ENCODE measurements around the gene N4BP2L2. TPM values are rescaled to one million over a fixed set of nuclear protein-coding genes. Genes with fewer than 3 reads are reported as not detected.

The N4BP2L2 gene
- total RNA-seq, 2 experiments from 2014 or later, result 57.5 to 76.3 TPM

DNA sequence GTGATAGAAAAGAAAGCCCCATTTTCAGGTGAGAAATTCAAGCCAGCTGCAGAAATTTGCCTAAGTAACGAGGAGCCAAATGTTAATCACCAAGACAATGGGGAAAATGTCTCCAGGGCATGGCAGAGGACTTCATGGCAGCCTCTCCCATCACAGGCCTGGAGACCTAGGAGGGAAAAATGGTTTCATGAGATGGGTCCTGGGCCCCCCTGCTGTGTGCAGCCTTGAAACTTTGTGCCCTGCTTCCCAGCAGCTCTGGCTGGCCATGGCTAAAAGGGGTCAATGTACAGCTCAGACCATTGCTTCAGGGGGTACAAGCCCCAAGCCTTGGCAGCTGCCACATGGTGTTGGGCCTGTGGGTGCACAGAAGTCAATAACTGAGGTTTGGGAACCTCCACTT, 120.6 kb downstream of the N4BP2L2 start:
- Histone ChIP-seq H3K79me2 (ENCODE audit: insufficient read depth, low read depth, low read length) (no peaks in the 10 kb centered on the region), H3K27ac (ENCODE audit: low read depth, low read length, poor library complexity, severe bottlenecking) (no peak overlapping the region), H3K4me2 (ENCODE audit: low read length) (no peak overlapping the region), H3K4me1 (ENCODE audit: insufficient read depth, low read length, poor library complexity, severe bottlenecking) (no peaks in the 10 kb centered on the region), H3K36me3 (ENCODE audit: insufficient read depth, low read length) (peaks cover 6% of the 10 kb centered on the region; the same call in 1 of the 2 replicates), H4K20me1 (ENCODE audit: insufficient read depth, low read length) (no peaks in the 10 kb centered on the region), H2AFZ (ENCODE audit: low read length) (no peak overlapping the region), H3K9me3 (ENCODE audit: low read length) (peaks cover 7% of the 10 kb centered on the region; the same call in 1 of the 2 replicates), H3K4me3 (ENCODE audit: low read depth, low read length, poor library complexity, severe bottlenecking) (no peak overlapping the region), H3K9me2 (ENCODE audit: insufficient read depth, low read length) (no peaks in the 10 kb centered on the region)
- BruUV-seq (replicated peaks), result no TSS peak
- no peak for TF ChIP-seq EZH2phosphoT487 (IDR thresholded peaks at IDR 0.05; ENCODE audit: borderline replicate concordance, low read depth, low read length)
- TF ChIP-seq, protein P1, sequence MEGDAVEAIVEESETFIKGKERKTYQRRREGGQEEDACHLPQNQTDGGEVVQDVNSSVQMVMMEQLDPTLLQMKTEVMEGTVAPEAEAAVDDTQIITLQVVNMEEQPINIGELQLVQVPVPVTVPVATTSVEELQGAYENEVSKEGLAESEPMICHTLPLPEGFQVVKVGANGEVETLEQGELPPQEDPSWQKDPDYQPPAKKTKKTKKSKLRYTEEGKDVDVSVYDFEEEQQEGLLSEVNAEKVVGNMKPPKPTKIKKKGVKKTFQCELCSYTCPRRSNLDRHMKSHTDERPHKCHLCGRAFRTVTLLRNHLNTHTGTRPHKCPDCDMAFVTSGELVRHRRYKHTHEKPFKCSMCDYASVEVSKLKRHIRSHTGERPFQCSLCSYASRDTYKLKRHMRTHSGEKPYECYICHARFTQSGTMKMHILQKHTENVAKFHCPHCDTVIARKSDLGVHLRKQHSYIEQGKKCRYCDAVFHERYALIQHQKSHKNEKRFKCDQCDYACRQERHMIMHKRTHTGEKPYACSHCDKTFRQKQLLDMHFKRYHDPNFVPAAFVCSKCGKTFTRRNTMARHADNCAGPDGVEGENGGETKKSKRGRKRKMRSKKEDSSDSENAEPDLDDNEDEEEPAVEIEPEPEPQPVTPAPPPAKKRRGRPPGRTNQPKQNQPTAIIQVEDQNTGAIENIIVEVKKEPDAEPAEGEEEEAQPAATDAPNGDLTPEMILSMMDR (conservative IDR thresholded peaks at IDR 0.05; ENCODE audit: low read length), result no peak
- DNase-seq (ENCODE audit: low spot score), result no peak
- intact Hi-C loops (cut with micrococcal nuclease; ENCODE audit: unreplicated experiment), result no loop called here
- ChIA-PET CTCF (ENCODE audit: unreplicated experiment) (no interaction called here), POLR2A (no interaction called here)

DNA sequence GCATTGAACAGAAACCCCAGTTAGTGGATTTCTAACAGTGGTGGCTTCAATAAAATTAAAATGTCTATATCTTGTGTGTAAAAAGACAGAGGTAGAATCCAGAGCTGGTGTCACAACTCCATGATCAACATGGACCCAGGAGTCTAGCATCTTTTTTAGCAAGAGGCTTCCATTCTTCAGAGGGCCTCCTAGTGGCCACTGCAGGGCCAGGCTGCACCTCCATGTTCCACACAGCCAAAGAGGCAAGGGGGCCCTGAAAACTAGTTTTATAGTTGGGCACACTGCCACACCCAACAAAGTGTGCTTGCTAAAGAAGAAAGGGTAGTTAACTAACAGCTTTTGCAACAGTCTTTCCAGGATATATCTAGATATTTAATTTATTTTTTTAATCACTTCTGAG, 123.6 kb downstream of the N4BP2L2 start:
- no peak overlapping the region for H3K4me2 ChIP-seq (ENCODE audit: low read length)
- H3K9me3 ChIP-seq (ENCODE audit: low read length), result peaks cover 3% of the 10 kb centered on the region; the same call in 1 of the 2 replicates
- TF ChIP-seq EZH2phosphoT487 (IDR thresholded peaks at IDR 0.05; ENCODE audit: borderline replicate concordance, low read depth, low read length), result no peak
- TF ChIP-seq, protein P1 (conservative IDR thresholded peaks at IDR 0.05; ENCODE audit: low read length), result peak; percentile 72
- no peaks in the 10 kb centered on the region for H3K9me2 ChIP-seq (ENCODE audit: insufficient read depth, low read length)
- no peak overlapping the region for H3K4me3 ChIP-seq (ENCODE audit: low read depth, low read length, poor library complexity, severe bottlenecking)
- H4K20me1 ChIP-seq (ENCODE audit: insufficient read depth, low read length), result no peaks in the 10 kb centered on the region
- ChIA-PET POLR2A (interaction anchor here (0.9 to 1.0 kb wide), 2 partner anchors 18 to 28 kb away, joined by 3 to 7 read pairs; no protein-coding TSS in a partner anchor), CTCF (ENCODE audit: unreplicated experiment) (no interaction called here)
- intact Hi-C loops (cut with micrococcal nuclease; ENCODE audit: unreplicated experiment), result no loop called here
- H3K36me3 ChIP-seq (ENCODE audit: insufficient read depth, low read length), result peaks cover 3% of the 10 kb centered on the region; the same call in 1 of the 2 replicates
- BruUV-seq (replicated peaks), result no TSS peak
- no peak overlapping the region for H2AFZ ChIP-seq (ENCODE audit: low read length)
- H3K79me2 ChIP-seq (ENCODE audit: insufficient read depth, low read depth, low read length), result no peaks in the 10 kb centered on the region
- DNase-seq (ENCODE audit: low spot score), result peak; percentile 20
- H3K4me1 ChIP-seq (ENCODE audit: insufficient read depth, low read length, poor library complexity, severe bottlenecking), result no peaks in the 10 kb centered on the region
- no peak overlapping the region for H3K27ac ChIP-seq (ENCODE audit: low read depth, low read length, poor library complexity, severe bottlenecking)

DNA sequence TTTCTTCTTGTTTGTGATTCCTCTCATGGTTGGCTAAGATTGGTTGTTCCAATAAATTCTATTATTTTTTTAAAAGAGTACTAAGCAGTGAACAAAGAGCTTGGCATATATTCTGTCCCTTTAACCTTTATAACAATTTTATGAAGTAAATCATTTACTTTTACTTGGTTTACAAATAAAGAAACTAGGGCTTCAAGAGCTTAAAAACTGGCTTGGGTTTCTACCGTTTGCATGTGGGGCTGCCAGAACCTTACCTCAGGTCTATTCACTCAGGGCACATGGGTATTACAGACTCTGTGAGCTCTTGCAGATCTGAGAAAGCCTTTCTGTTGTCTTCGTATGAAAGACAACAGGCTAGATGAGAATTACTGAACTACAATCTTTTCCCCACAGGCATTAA, 124.0 kb downstream of the N4BP2L2 start:
- H3K36me3 ChIP-seq (ENCODE audit: insufficient read depth, low read length), result no peaks in the 10 kb centered on the region; the same call in 1 of the 2 replicates
- H3K4me1 ChIP-seq (ENCODE audit: insufficient read depth, low read length, poor library complexity, severe bottlenecking), result no peaks in the 10 kb centered on the region
- TF ChIP-seq, protein P1 (conservative IDR thresholded peaks at IDR 0.05; ENCODE audit: low read length), result no peak
- TF ChIP-seq EZH2phosphoT487 (IDR thresholded peaks at IDR 0.05; ENCODE audit: borderline replicate concordance, low read depth, low read length), result no peak
- no peaks in the 10 kb centered on the region for H4K20me1 ChIP-seq (ENCODE audit: insufficient read depth, low read length)
- no peak overlapping the region for H3K4me3 ChIP-seq (ENCODE audit: low read depth, low read length, poor library complexity, severe bottlenecking)
- H2AFZ ChIP-seq (ENCODE audit: low read length), result no peak overlapping the region
- no peaks in the 10 kb centered on the region for H3K9me3 ChIP-seq (ENCODE audit: low read length)
- POLR2A ChIA-PET, result interaction anchor here (0.8 to 0.9 kb wide), 2 partner anchors 10 to 28 kb away, joined by 3 to 7 read pairs; no protein-coding TSS in a partner anchor
- no peak overlapping the region for H3K4me2 ChIP-seq (ENCODE audit: low read length)
- H3K27ac ChIP-seq (ENCODE audit: low read depth, low read length, poor library complexity, severe bottlenecking), result no peak overlapping the region
- DNase-seq (ENCODE audit: low spot score), result no peak
- no TSS peak for BruUV-seq (replicated peaks)
- no peaks in the 10 kb centered on the region for H3K9me2 ChIP-seq (ENCODE audit: insufficient read depth, low read length)
- H3K79me2 ChIP-seq (ENCODE audit: insufficient read depth, low read depth, low read length), result no peaks in the 10 kb centered on the region
- intact Hi-C loops (cut with micrococcal nuclease; ENCODE audit: unreplicated experiment), result no loop called here
- CTCF ChIA-PET (ENCODE audit: unreplicated experiment), result no interaction called here

Measured in OCI-LY7 (cell line).